Measurements from ENCODE around the gene CFAP119.

- no peak for TF ChIP-seq CTCF (IDR thresholded peaks at IDR 0.05)
- no peak for TF ChIP-seq POLR2A (IDR thresholded peaks at IDR 0.05)
These were observed 8.3 kb downstream of the CFAP119 start for GRCh38 chr16:30753596-30753995.

All from thyroid gland (tissue), 4 donors.